SK-N-SH (cell line): ENCODE results near the gene IRX3.

Source experiments
- CTCF ChIP-seq: fragments of 200-600 bp; sonication (generic); IDR thresholded peaks from 2 replicates; pipeline ENCODE4 v1.6.1; 2017; ENCODE audit warnings: antibody characterized with exemption, mild to moderate bottlenecking, moderate library complexity
- FOSL2 ChIP-seq: IDR thresholded peaks from 2 replicates; pipeline ENCODE4 v1.4.0; 2012; ENCODE audit warnings: low read depth, mild to moderate bottlenecking, moderate library complexity, borderline replicate concordance
- JUND ChIP-seq: IDR thresholded peaks from 2 replicates; pipeline ENCODE4 v1.4.0; 2012
- MAX ChIP-seq: IDR thresholded peaks from 2 replicates; pipeline ENCODE4 v1.4.0; 2012; ENCODE audit warnings: low read depth
- MXI1 ChIP-seq: IDR thresholded peaks from 2 replicates; pipeline ENCODE4 v1.6.1; 2012; ENCODE audit warnings: mild to moderate bottlenecking, low read depth, low read length, improper control_type of control experiment
- POLR2AphosphoS5 ChIP-seq: IDR thresholded peaks from 2 replicates; pipeline ENCODE4 v1.6.1; 2012; ENCODE audit warnings: low read depth, low read length
- SMC3 ChIP-seq: IDR thresholded peaks from 2 replicates; pipeline ENCODE4 v1.6.1; 2012; ENCODE audit warnings: low read depth, low read length, improper control_type of control experiment
- TAF1 ChIP-seq: IDR thresholded peaks from 2 replicates; pipeline ENCODE4 v1.6.1; 2012; ENCODE audit warnings: low read depth, mild to moderate bottlenecking, low read length, moderate library complexity, borderline replicate concordance
- YY1 ChIP-seq: IDR thresholded peaks from 2 replicates; pipeline ENCODE4 v1.4.0; 2012; ENCODE audit warnings: low read depth, mild to moderate bottlenecking

DNA sequence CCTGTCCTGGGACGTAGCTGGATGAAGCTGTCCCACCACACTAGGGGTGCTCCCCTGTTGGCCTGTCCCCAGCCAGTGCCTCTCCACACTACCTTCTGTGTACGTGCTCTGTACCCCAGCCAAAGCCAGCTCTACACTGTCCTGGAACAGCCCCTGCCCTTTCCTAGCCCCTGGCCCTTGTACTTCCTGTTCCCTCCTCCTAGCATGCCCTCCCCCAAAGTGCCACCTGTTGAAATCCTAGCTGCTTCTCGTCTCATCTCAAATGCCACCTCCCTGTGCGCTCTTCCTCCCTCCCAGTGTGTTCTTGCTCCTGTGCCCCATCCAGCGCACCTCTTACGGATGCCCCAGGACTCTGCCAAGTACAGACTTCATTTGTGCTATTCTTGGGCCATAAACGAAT is 33.5 kb downstream of the IRX3 start:
- TF ChIP-seq CTCF, result no peak
- no peak for TF ChIP-seq YY1
- no peak for TF ChIP-seq MXI1
- no peak for TF ChIP-seq POLR2AphosphoS5
- no peak for TF ChIP-seq JUND
- TF ChIP-seq TAF1, result no peak
- no peak for TF ChIP-seq SMC3
- TF ChIP-seq FOSL2, result no peak
- no peak for TF ChIP-seq MAX
